OCI-M2 (cell line): ENCODE measurements around the gene DENND5B.

Experiments
- DNase-seq: peaks from one replicate; lab custom pipeline; 2025; ENCODE audit not compliant: unreplicated experiment; lab: John Stamatoyannopoulos, UW

Gene DENND5B

DNA sequence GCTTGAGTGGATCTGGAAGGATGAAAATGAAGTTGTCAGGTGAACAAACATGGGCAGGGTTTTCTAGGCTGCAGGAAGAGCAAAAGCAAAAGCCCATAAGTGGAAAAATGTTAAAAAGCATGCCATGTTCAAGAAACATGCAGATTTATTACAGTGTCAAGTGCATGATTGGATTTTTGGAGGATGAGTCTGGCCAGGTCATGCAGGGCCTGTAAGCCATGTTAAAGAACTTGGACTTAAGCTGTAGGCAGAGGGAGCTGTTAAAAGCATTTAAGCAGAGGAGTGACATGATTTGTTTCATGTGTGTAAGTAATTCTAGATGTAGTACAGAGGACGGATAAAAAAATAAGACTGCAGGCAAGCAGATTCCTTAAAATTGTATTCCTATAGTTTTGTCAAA is 248.7 kb downstream of the DENND5B start:
- DNase-seq, result no peak

DNA sequence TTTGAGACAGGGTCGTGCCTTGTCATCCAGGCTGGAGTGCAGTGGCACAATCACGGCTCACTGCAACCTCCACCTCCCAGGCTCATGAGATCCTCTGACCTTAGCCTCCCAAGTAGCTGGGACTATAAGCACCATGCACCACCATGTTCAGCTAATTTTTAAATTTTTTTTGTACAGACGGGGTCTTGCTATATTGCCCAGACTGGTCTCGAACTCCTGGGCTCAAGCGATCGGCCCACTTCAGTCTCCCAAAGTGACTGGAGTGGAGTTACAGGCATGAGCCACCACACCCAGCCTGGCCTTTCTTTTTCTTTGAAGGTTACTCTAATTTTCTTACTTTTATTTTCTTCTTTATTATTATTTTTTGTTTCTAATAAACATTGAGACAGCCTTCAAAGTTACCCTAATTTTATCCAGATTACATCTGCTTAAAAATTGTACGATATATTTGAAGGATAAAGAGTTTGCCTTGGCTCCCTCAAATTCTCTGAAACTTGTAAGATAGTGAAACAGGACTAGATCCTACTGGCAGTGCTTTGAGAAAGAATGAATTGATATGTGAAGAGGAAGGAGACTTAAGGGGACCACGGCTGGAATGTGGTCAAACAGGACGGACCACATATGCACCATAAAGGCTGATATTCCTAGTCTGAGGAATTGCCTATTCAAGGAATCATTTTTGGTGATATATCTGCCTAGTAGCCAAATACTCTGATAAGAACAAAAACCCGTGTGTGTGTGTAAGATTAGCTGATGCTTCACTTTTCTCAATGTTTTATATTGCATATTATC is 250.9 kb downstream of the DENND5B start:
- DNase-seq, result no peak

DNA sequence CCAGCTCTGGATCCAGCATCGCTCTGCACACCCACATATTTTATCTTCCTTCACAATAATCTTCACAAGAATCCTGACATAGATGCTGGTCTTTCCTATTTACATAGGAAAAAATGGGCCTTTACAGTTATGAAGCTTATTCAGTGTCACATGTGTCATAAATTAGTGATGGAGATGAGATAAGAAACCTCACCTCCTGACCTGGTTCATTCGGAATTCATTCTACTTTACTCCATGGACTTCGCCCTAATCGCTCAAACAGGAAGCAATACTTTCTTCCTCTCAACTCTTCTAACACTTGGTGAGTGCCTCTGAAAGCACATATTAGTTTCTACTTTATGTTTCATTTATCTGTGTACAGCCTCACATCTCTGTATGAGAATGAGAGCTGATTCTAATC is 253.0 kb downstream of the DENND5B start:
- no peak for DNase-seq
